Testis (tissue), 2 donors: Measurements from ENCODE around the gene SNX20.

ENCODE experiments used
- POLR2A ChIP-seq: fragments of 450-650 bp; IDR thresholded peaks from one replicate; pipeline ENCODE4 v1.6.1; 2017; ENCODE audit warnings: antibody characterized with exemption, mild to moderate bottlenecking, moderate library complexity
- TF ChIP-seq, protein P1 (sequence below), 3 experiments: fragments of 450-650 bp in 2 of 3; fragments of 200-600 bp in 1 of 3; sonication (generic) in 1 of 3; IDR thresholded peaks; one replicate each; pipeline ENCODE4 v1.5.1; 2016 to 2019; ENCODE audit warnings: antibody characterized with exemption in 3 of 3, mild to moderate bottlenecking in 2 of 3, moderate library complexity in 1 of 3

GRCh38 chr16:50622029-50622428 is 59.1 kb downstream of the SNX20 start:
- TF ChIP-seq, protein P1, sequence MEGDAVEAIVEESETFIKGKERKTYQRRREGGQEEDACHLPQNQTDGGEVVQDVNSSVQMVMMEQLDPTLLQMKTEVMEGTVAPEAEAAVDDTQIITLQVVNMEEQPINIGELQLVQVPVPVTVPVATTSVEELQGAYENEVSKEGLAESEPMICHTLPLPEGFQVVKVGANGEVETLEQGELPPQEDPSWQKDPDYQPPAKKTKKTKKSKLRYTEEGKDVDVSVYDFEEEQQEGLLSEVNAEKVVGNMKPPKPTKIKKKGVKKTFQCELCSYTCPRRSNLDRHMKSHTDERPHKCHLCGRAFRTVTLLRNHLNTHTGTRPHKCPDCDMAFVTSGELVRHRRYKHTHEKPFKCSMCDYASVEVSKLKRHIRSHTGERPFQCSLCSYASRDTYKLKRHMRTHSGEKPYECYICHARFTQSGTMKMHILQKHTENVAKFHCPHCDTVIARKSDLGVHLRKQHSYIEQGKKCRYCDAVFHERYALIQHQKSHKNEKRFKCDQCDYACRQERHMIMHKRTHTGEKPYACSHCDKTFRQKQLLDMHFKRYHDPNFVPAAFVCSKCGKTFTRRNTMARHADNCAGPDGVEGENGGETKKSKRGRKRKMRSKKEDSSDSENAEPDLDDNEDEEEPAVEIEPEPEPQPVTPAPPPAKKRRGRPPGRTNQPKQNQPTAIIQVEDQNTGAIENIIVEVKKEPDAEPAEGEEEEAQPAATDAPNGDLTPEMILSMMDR (IDR thresholded peaks at IDR 0.05) = no peak
- TF ChIP-seq POLR2A = no peak
